H9 (cell line): ENCODE data around the gene SEC22C. TPM values are rescaled to one million over a fixed set of nuclear protein-coding genes. Genes with fewer than 3 reads are reported as not detected.
A peak's percentile ranks its signal among the peaks of the same experiment; 100 is the strongest.

Experiments used
- DNase-seq: peaks from one replicate; pipeline ENCODE4 v3.0.0-alpha.2; 2017
- H2AFZ ChIP-seq: one replicate; pipeline ENCODE4 v1.6.1; 2013; ENCODE audit warnings: mild to moderate bottlenecking, low read length, control low read depth, moderate library complexity
- H2AK5ac ChIP-seq: 2 replicates; pipeline ENCODE4 v1.6.1; 2013; ENCODE audit warnings: low read length, control low read depth, mixed read lengths; ENCODE audit not compliant: insufficient read length
- H2BK120ac ChIP-seq: one replicate; pipeline ENCODE4 v1.6.1; 2013; ENCODE audit warnings: low read depth, mild to moderate bottlenecking, low read length, control low read depth, inconsistent platforms; ENCODE audit not compliant: poor library complexity, severe bottlenecking
- H2BK12ac ChIP-seq: 2 replicates; pipeline ENCODE4 v1.6.1; 2013; ENCODE audit warnings: low read length, control low read depth, mixed read lengths, low read depth; ENCODE audit not compliant: insufficient read length
- H2BK15ac ChIP-seq: 2 replicates; pipeline ENCODE4 v1.6.1; 2013; ENCODE audit warnings: low read depth, low read length, control low read depth
- H2BK20ac ChIP-seq: one replicate; pipeline ENCODE4 v1.6.1; 2013; ENCODE audit warnings: low read depth, mild to moderate bottlenecking, low read length, control low read depth, inconsistent platforms; ENCODE audit not compliant: poor library complexity, severe bottlenecking
- H2BK5ac ChIP-seq: 2 replicates; pipeline ENCODE4 v1.6.1; 2013; ENCODE audit warnings: low read length, control low read depth, mixed read lengths; ENCODE audit not compliant: insufficient read length
- H3K14ac ChIP-seq: 2 replicates; pipeline ENCODE4 v1.6.1; 2013; ENCODE audit warnings: low read length, control low read depth; ENCODE audit not compliant: insufficient read depth
- H3K18ac ChIP-seq: 2 replicates; pipeline ENCODE4 v1.6.1; 2013; ENCODE audit warnings: low read depth, mild to moderate bottlenecking, mixed read lengths, low read length, control low read depth; ENCODE audit not compliant: insufficient read length
- H3K23ac ChIP-seq: 2 replicates; pipeline ENCODE4 v1.6.1; 2013; ENCODE audit warnings: low read length, control low read depth, mixed read lengths, low read depth; ENCODE audit not compliant: insufficient read length
- H3K23me2 ChIP-seq: 2 replicates; pipeline ENCODE4 v1.6.1; 2013; ENCODE audit warnings: low read depth, mild to moderate bottlenecking, mixed read lengths, low read length, control low read depth; ENCODE audit not compliant: insufficient read length, poor library complexity, severe bottlenecking
- H3K27ac ChIP-seq: 2 replicates; pipeline ENCODE4 v1.5.1; 2013; ENCODE audit warnings: low read length, control low read depth, mixed read lengths, low read depth; ENCODE audit not compliant: insufficient read length
- H3K27me3 ChIP-seq: 2 replicates; pipeline ENCODE4 v1.6.1; 2013; ENCODE audit warnings: low read length, control low read depth, inconsistent platforms; ENCODE audit not compliant: insufficient read depth
- H3K4ac ChIP-seq: 2 replicates; pipeline ENCODE4 v1.6.1; 2013; ENCODE audit warnings: low read depth, mild to moderate bottlenecking, control low read depth, inconsistent platforms, low read length, moderate library complexity
- H3K4me1 ChIP-seq: 2 replicates; pipeline ENCODE4 v1.6.1; 2013; ENCODE audit warnings: low read length, control low read depth, inconsistent platforms; ENCODE audit not compliant: insufficient read depth
- H3K4me2 ChIP-seq: 2 replicates; pipeline ENCODE4 v1.6.1; 2013; ENCODE audit warnings: low read length, control low read depth, mixed read lengths; ENCODE audit not compliant: insufficient read length, insufficient read depth
- H3K56ac ChIP-seq: 2 replicates; pipeline ENCODE4 v1.6.1; 2013; ENCODE audit warnings: low read depth, mild to moderate bottlenecking, mixed read lengths, low read length, control low read depth; ENCODE audit not compliant: insufficient read length
- H3K79me1 ChIP-seq: 2 replicates; pipeline ENCODE4 v1.6.1; 2013; ENCODE audit warnings: low read depth, mild to moderate bottlenecking, moderate library complexity, low read length, control low read depth, inconsistent platforms; ENCODE audit not compliant: insufficient read depth, poor library complexity, severe bottlenecking
- H3K79me2 ChIP-seq: 2 replicates; pipeline ENCODE4 v1.6.1; 2013; ENCODE audit warnings: low read length, control low read depth, inconsistent platforms; ENCODE audit not compliant: insufficient read depth
- H3K9ac ChIP-seq: 2 replicates; pipeline ENCODE4 v1.6.1; 2013; ENCODE audit warnings: low read length, control low read depth, mixed read lengths; ENCODE audit not compliant: insufficient read length; ENCODE audit errors: extremely low read depth
- H3K9me3 ChIP-seq: one replicate; pipeline ENCODE4 v1.6.1; 2013; ENCODE audit warnings: low read depth, low read length, inconsistent platforms; ENCODE audit not compliant: control insufficient read depth
- H3T11ph ChIP-seq: one replicate; pipeline ENCODE4 v1.6.1; 2013; ENCODE audit warnings: mild to moderate bottlenecking, low read length, control low read depth, inconsistent platforms
- H4K20me1 ChIP-seq: one replicate; pipeline ENCODE4 v1.6.1; 2013; ENCODE audit not compliant: control insufficient read depth, insufficient read length, insufficient read depth
- H4K5ac ChIP-seq: 2 replicates; pipeline ENCODE4 v1.6.1; 2013; ENCODE audit warnings: low read depth, mild to moderate bottlenecking, mixed read lengths, low read length, control low read depth; ENCODE audit not compliant: insufficient read length
- H4K8ac ChIP-seq: replicated peaks from 2 replicates; pipeline ENCODE4 v1.6.1; 2013; ENCODE audit warnings: low read length, control low read depth, mixed read lengths, low read depth; ENCODE audit not compliant: insufficient read length
- H4K91ac ChIP-seq: 2 replicates; pipeline ENCODE4 v1.6.1; 2013; ENCODE audit warnings: low read depth, mild to moderate bottlenecking, moderate library complexity, mixed read lengths, low read length, control low read depth; ENCODE audit not compliant: insufficient read length
- H3K27ac Mint-ChIP-seq, 3 experiments: 2 replicates in 2 of 3; 3 replicates in 1 of 3; pipeline ENCODE4 v1.8.0; 2020 to 2021; ENCODE audit warnings: mixed read lengths in 3 of 3, mild to moderate bottlenecking in 1 of 3, moderate library complexity in 1 of 3
- H3K27me3 Mint-ChIP-seq: 2 replicates; pipeline ENCODE4 v1.8.0; 2021; ENCODE audit warnings: low read depth, mild to moderate bottlenecking, moderate library complexity, mixed read lengths
- H3K36me3 Mint-ChIP-seq, 3 experiments: 2 replicates in 2 of 3; 3 replicates in 1 of 3; pipeline ENCODE4 v1.8.0; 2020 to 2021; ENCODE audit warnings: low read depth in 3 of 3, mixed read lengths in 3 of 3; ENCODE audit not compliant: insufficient read depth in 1 of 3
- H3K4me1 Mint-ChIP-seq, 2 experiments: 2 replicates each; pipeline ENCODE4 v1.8.0; 2020; ENCODE audit warnings: mixed read lengths in 2 of 2
- H3K4me3 Mint-ChIP-seq, 2 experiments: 2 replicates in 1 of 2; 3 replicates in 1 of 2; pipeline ENCODE4 v1.8.0; 2020 to 2021; ENCODE audit warnings: mild to moderate bottlenecking in 2 of 2, mixed read lengths in 2 of 2, moderate library complexity in 1 of 2
- H3K9me3 Mint-ChIP-seq, 2 experiments: 2 replicates in 1 of 2; 3 replicates in 1 of 2; pipeline ENCODE4 v1.8.0; 2020; ENCODE audit warnings: mild to moderate bottlenecking in 2 of 2, mixed read lengths in 2 of 2, moderate library complexity in 1 of 2
- CTCF ChIP-seq: fragments of 200-600 bp; sonication (generic); conservative IDR thresholded peaks from 3 replicates; pipeline ENCODE4 v1.8.0; 2021; ENCODE audit warnings: antibody characterized with exemption, mild to moderate bottlenecking
- WGBS: extraction: QIAGEN DNeasy Blood & Tissue Kit; methylation state at CpG from one replicate; pipeline ENCODE4 v1.1.7; 2013; ENCODE audit warnings: missing lambda C conversion rate, low lambda C conversion rate, mixed read lengths; ENCODE audit not compliant: insufficient read length; ENCODE audit errors: extremely low coverage; 5-methylcytosine and 5-hydroxymethylcytosine counted together
- total RNA-seq: library from RNA; stranded (reverse); gene quantifications from 2 replicates; pipeline ENCODE4 v1.2.1, GENCODE V29; 2021

The SEC22C gene
- total RNA-seq, 1 experiment from 2014 or later = 28.2 TPM

GRCh38 chr3:42535981-42536784, 45.6 kb downstream of the SEC22C start:
- H3K4me1 Mint-ChIP-seq = peaks cover 29 to 39% of the 10 kb centered on the region in 2 experiments
- H2BK20ac ChIP-seq = no peak overlapping the region
- H3K56ac ChIP-seq = no peak overlapping the region
- no peak overlapping the region for H3K14ac ChIP-seq
- H3K27ac ChIP-seq = no peak overlapping the region
- peak; percentile 66 for TF ChIP-seq CTCF
- no peak overlapping the region for H3K9ac ChIP-seq
- H2AFZ ChIP-seq = no peak overlapping the region
- H4K91ac ChIP-seq = no peak overlapping the region
- H3K36me3 Mint-ChIP-seq = peaks cover 0 to 4% (median 0%) of the 10 kb centered on the region in 3 experiments; a peak in 2 of 7 replicates
- no peak overlapping the region for H3K27ac Mint-ChIP-seq
- H3K18ac ChIP-seq = no peak overlapping the region
- no peak overlapping the region for H2BK15ac ChIP-seq
- no peak overlapping the region for H4K8ac ChIP-seq
- no peak overlapping the region for H3K23ac ChIP-seq
- no peaks in the 10 kb centered on the region for H3K27me3 ChIP-seq
- H3K9me3 Mint-ChIP-seq = no peaks in the 10 kb centered on the region
- no peaks in the 10 kb centered on the region for H3K79me2 ChIP-seq
- no peak overlapping the region for H2BK120ac ChIP-seq
- peaks cover 12% of the 10 kb centered on the region for H3K4me1 ChIP-seq
- no peak overlapping the region for H2BK12ac ChIP-seq
- no peaks in the 10 kb centered on the region for H3K9me3 ChIP-seq
- H3T11ph ChIP-seq = no peak overlapping the region
- H2AK5ac ChIP-seq = no peak overlapping the region
- H3K4me3 Mint-ChIP-seq = no peak overlapping the region
- no peaks in the 10 kb centered on the region for H3K27me3 Mint-ChIP-seq
- no peak overlapping the region for H3K4me2 ChIP-seq
- peak; percentile 86 for DNase-seq
- H4K20me1 ChIP-seq = peaks cover 2% of the 10 kb centered on the region
- H3K23me2 ChIP-seq = no peaks in the 10 kb centered on the region
- WGBS = no CpG with 5 or more reads among the region's 35 CpGs
- no peaks in the 10 kb centered on the region for H3K79me1 ChIP-seq
- H4K5ac ChIP-seq = no peak overlapping the region
- H3K4ac ChIP-seq = no peak overlapping the region
- no peak overlapping the region for H2BK5ac ChIP-seq
